Upper lobe of left lung (tissue), 4 donors: ENCODE results near the gene DIP2C.

Experiments
- CTCF ChIP-seq, 6 experiments: fragments of 450-650 bp in 4 of 6; fragments of 200-600 bp in 2 of 6; sonication (generic) in 2 of 6; IDR thresholded peaks; one replicate each; pipeline ENCODE4 v1.5.1; 2016 to 2019; ENCODE audit warnings: antibody characterized with exemption in 6 of 6
- EP300 ChIP-seq, 4 donors: sonication (generic); formaldehyde crosslinking; IDR thresholded peaks; one replicate each; pipeline ENCODE4 v1.5.1; 2017; ENCODE audit warnings: antibody characterized with exemption in 4 of 4, control low read depth in 2 of 4
- POLR2A ChIP-seq, 4 donors: fragments of 450-650 bp; IDR thresholded peaks; one replicate each; pipeline ENCODE4 v1.5.1; 2016 to 2017; ENCODE audit warnings: antibody characterized with exemption in 4 of 4, mild to moderate bottlenecking in 2 of 4
- POLR2AphosphoS5 ChIP-seq, 2 donors: sonication (generic); formaldehyde crosslinking; IDR thresholded peaks; one replicate each; pipeline ENCODE4 v1.5.1; 2017; ENCODE audit warnings: antibody characterized with exemption in 2 of 2

GRCh38 chr10:722281-723060 lies 33.0 kb upstream of the DIP2C start:
- TF ChIP-seq CTCF (IDR thresholded peaks at IDR 0.05) (no peak), POLR2A (IDR thresholded peaks at IDR 0.05) (no peak), POLR2AphosphoS5 (IDR thresholded peaks at IDR 0.05) (no peak), EP300 (IDR thresholded peaks at IDR 0.05) (no peak)
